Small intestine (tissue), 16 donors: ENCODE measurements around the gene RAB3B. TPM values are rescaled to one million over a fixed set of nuclear protein-coding genes. Genes with fewer than 3 reads are reported as not detected.
A peak's percentile ranks its signal among the peaks of the same experiment; 100 is the strongest.

Source experiments
- DNase-seq, 2 donors: peaks; one replicate each; pipeline versions ENCODE4 v3.0.0 to v3.0.0-alpha.2; 2013
- FAIRE-seq: peaks from 2 replicates; lab custom pipeline; 2012; peaks lifted over from hg19 to GRCh38; lab: Jason Lieb, UNC
- H3K27ac ChIP-seq, 3 donors: one replicate each; pipeline ENCODE4 v1.5.1; 2013; ENCODE audit warnings: low read length in 2 of 3, mild to moderate bottlenecking in 2 of 3, control low read depth in 1 of 3, inconsistent platforms in 1 of 3, low read depth in 1 of 3, moderate library complexity in 1 of 3
- H3K27me3 ChIP-seq, 3 donors: one replicate each; pipeline ENCODE4 v1.6.1; 2013; ENCODE audit warnings: low read length in 3 of 3, inconsistent platforms in 1 of 3; ENCODE audit not compliant: control insufficient read depth in 3 of 3, insufficient read depth in 3 of 3
- H3K36me3 ChIP-seq, 3 donors: one replicate each; pipeline ENCODE4 v1.6.1; 2013; ENCODE audit warnings: low read length in 3 of 3, inconsistent platforms in 1 of 3, low read depth in 1 of 3, mild to moderate bottlenecking in 1 of 3, moderate library complexity in 1 of 3; ENCODE audit not compliant: control insufficient read depth in 3 of 3, insufficient read depth in 2 of 3
- H3K4me1 ChIP-seq, 3 donors: one replicate each; pipeline ENCODE4 v1.6.1; 2013; ENCODE audit warnings: low read length in 2 of 3, inconsistent platforms in 1 of 3, low read depth in 1 of 3, mild to moderate bottlenecking in 1 of 3, moderate library complexity in 1 of 3; ENCODE audit not compliant: control insufficient read depth in 3 of 3, insufficient read depth in 2 of 3
- H3K4me3 ChIP-seq, 3 donors: one replicate each; pipeline ENCODE4 v1.5.1; 2013; ENCODE audit warnings: low read length in 3 of 3, control low read depth in 1 of 3, inconsistent platforms in 1 of 3, low read depth in 1 of 3, mild to moderate bottlenecking in 1 of 3, moderate library complexity in 1 of 3
- H3K9me3 ChIP-seq, 2 donors: one replicate each; pipeline ENCODE4 v1.6.1; 2013; ENCODE audit warnings: low read depth in 1 of 2, low read length in 1 of 2; ENCODE audit not compliant: control insufficient read depth in 2 of 2, insufficient read depth in 1 of 2
- WGBS, 3 donors: extraction: QIAGEN DNeasy Blood & Tissue Kit; methylation state at CpG; one replicate each; pipeline ENCODE4 v1.1.7; 2013; 5-methylcytosine and 5-hydroxymethylcytosine counted together
- long read RNA-seq, 10 donors: transcript quantifications; one replicate each; lab custom pipeline, GENCODE V29; 2026
- polyA plus RNA-seq, 4 donors: library from polyadenylated mRNA; stranded (reverse) in 3 of 4; unstranded in 1 of 4; fragments of 200-250 nt in 3 of 4; fragments of 120-200 nt in 1 of 4; gene quantifications; one replicate each; pipeline versions ENCODE4 v1.2.1 to v1.2.3, GENCODE V29; 2013
- donor health status: healthy with polysubstance abuse.
- donor health status: control.
- donor health status: control.
- donor health status: Bipolar disorder and iron deficiency.
- donor health status: healthy.

RAB3B gene, protein sequence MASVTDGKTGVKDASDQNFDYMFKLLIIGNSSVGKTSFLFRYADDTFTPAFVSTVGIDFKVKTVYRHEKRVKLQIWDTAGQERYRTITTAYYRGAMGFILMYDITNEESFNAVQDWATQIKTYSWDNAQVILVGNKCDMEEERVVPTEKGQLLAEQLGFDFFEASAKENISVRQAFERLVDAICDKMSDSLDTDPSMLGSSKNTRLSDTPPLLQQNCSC
- polyA plus RNA-seq = 1 to 10 TPM in 2 of 4 donors, under 1 TPM in 2; 0.22 to 4.6 (median 1.6) TPM
- long read RNA-seq, donor 1 = 0 reads
- long read RNA-seq, donor 2 = 0 reads
- long read RNA-seq, donor 3, full-length matches to known transcripts = 1 of 1 reads
- long read RNA-seq, donor 3, partial matches to known transcripts = 0 of 1 reads
- long read RNA-seq, donor 3, other reads (novel, unspliced or antisense) = 0 of 1 reads
- long read RNA-seq, donor 4, full-length matches to known transcripts = 1 of 1 reads
- long read RNA-seq, donor 4, partial matches to known transcripts = 0 of 1 reads
- long read RNA-seq, donor 4, other reads (novel, unspliced or antisense) = 0 of 1 reads
- long read RNA-seq, donor 5 = 0 reads
- long read RNA-seq, donor 6, full-length matches to known transcripts = 1 of 1 reads
- long read RNA-seq, donor 6, partial matches to known transcripts = 0 of 1 reads
- long read RNA-seq, donor 6, other reads (novel, unspliced or antisense) = 0 of 1 reads
- long read RNA-seq, donor 7 = 0 reads
- long read RNA-seq, donor 8 = 0 reads
- long read RNA-seq, donor 9 = 0 reads
- long read RNA-seq, donor 10, full-length matches to known transcripts = 2 of 2 reads
- long read RNA-seq, donor 10, partial matches to known transcripts = 0 of 2 reads
- long read RNA-seq, donor 10, other reads (novel, unspliced or antisense) = 0 of 2 reads

DNA sequence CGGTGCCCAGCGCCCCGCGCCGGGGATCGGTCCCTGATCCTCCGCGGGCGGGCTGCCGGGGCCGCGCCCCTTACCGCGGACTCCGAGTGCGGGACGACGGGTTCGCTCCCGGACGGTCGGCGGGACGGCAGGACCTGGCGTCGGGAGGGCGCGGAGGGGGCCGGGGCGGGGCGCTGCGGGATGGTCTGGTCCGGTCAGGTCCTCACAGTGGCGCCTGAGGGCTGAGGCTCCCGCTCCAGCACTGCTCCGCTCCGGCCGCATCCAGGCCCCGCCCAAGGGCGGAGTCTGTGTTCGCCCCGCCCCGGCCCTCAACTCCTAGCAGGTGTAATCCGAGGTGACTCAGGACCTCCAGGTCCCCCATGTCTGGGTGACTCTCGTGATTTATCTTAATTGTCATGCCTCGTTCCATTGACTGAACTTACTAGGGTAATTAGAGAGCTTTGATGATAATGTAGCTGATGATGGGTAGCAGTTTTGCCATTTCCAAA, at the start of gene RAB3B:
TSS of gene RAB3B (minus strand) at position 223 of the 488 bp plus-strand sequence. CDS start 13,583 bp downstream, outside the sequence.
- Histone ChIP-seq H3K27me3 (peaks cover 0 to 32% (median 16%) of the 10 kb centered on the region in 3 donors), H3K36me3 (no peaks in the 10 kb centered on the region), H3K4me3 (peak within 1 kb of the TSS in 2 of 3 donors; percentile 7 to 54), H3K9me3 (no peaks in the 10 kb centered on the region), H3K27ac (no peak within 1 kb of the TSS), H3K4me1 (no peaks in the 10 kb centered on the region)
- FAIRE-seq = no peak
- DNase-seq = peak; percentile 51 to 82
- WGBS, 3 donors = 1% methylated on average over 30 to 46 of the region's 46 CpGs

DNA sequence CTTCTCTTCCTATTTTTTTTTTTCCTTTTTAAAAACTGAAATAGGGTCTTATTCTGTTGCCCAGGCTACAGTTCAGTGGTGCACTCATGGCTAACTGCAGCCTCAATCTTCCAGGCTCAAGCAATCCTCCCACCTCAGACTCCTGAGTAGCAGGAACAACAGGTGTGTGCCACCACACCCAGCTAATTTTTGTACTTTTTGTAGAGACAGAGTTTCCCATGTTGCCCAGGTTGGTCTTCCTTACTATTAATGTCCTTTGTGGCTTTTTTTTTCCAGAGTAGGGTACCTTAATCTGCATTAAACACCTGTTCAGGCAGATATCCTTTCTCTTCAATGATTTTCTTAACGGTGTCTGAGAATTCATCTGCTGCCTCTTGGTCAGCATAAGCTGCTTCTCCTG, 47.4 kb upstream of the RAB3B start:
- Histone ChIP-seq H3K27me3 (no peaks in the 10 kb centered on the region), H3K36me3 (peaks cover 2 to 26% (median 5%) of the 10 kb centered on the region in 3 donors), H3K9me3 (no peaks in the 10 kb centered on the region), H3K27ac (no peak overlapping the region), H3K4me3 (no peak overlapping the region), H3K4me1 (peaks cover 0 to 5% (median 0%) of the 10 kb centered on the region in 3 donors)
- no peak for DNase-seq
- WGBS, 3 donors = 56 to 92% (median 77%) methylated on average over 1 of the region's 1 CpG
- no peak for FAIRE-seq

DNA sequence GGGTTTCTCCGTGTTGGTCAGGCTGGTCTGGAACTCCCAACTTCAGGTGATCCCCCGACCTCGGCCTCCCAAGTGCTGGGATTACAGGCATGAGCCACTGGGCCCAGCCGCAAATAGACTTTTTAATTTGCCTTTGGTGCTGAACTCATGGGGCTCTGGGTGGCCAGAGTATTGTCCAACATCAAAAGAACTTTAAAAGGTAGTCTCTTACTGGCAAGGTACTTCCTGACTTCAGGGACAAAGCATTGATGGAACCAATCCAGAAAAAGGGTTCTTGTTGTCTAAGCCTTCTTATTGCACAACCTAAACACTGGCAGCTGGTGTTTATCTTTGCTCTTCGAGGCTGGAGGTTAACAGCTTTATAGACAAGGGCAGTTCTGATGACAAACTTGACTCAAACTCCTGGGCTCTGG, 46.9 kb upstream of the RAB3B start:
- no peaks in the 10 kb centered on the region for H3K9me3 ChIP-seq
- DNase-seq = peak; percentile 24 to 36
- H3K4me3 ChIP-seq = no peak overlapping the region
- peaks cover 0 to 7% (median under 1%) of the 10 kb centered on the region in 3 donors for H3K4me1 ChIP-seq
- H3K27ac ChIP-seq = no peak overlapping the region
- H3K36me3 ChIP-seq = peaks cover 2 to 30% (median 5%) of the 10 kb centered on the region in 3 donors
- no peaks in the 10 kb centered on the region for H3K27me3 ChIP-seq
- WGBS, 3 donors = 69 to 86% (median 85%) methylated on average over 5 of the region's 5 CpGs
- no peak for FAIRE-seq

DNA sequence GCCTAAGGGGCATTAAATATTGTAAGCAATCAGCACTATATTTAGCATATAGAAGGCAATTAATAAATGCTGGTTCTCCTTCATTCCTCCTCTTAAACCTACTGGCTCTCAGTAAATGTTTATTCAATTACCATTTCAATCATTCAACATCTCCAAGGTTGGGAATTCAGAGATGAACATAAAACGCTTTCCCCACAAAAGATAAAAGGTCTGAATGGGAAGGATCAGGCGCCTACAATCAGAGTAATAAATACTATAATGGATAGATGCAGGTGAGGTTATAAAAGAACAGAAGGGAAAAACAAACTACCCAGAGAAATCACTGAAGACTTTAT, 43.5 kb upstream of the RAB3B start:
- H3K27me3 ChIP-seq = no peaks in the 10 kb centered on the region

DNA sequence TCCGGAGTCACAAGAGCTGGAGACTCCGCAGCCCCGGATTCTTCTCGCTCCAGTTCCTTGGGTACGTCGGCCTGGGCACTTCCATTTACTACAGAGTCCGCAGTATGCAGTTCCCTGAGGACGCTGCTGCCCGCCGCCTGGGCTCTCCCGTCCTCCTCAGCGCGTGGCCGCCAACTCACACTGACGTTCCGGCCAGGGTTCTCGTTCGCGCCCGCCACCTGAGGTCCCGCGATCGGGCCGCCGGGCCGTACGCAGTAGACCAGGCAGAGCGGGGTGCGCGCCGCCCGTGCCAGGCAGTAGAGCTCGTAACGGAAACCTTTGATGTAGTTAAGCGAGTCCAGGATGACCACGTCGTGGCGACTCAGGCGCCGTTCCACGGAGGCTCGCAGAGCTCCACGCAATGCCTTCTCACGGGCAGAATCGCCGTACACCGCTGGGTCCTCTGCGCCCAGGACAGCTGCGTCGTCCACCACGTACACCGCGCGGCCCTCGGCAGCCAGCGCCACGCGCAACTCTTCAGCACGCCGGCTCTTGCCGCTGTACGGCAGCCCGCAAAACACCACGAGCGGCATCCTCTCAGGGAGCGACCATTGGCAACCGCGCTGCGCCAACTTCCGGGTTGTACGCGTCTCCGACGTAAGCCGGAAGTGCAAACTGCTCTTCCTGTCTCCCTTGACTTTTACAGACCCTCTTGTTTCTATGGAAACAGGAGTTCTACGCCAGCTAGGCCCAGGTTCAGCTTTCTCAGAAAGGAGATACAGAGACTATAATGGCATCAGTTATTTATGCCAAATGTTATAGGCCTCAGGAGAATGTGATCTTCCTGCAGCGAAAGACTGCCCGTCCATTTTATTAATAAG, 42.9 kb upstream of the RAB3B start, which contains the start of gene KTI12:
TSS of gene KTI12 (minus strand) at position 621 of the 860 bp plus-strand sequence. CDS start at position 572, 49 bp downstream.
- H3K4me1 ChIP-seq = peaks cover 0 to 14% (median 4%) of the 10 kb centered on the region in 3 donors
- WGBS, 3 donors = 2 to 3% (median 2%) methylated on average over 75 to 78 of the region's 78 CpGs

More for the DNA sequence above, 43.5 kb upstream of the RAB3B start:
- no peak for DNase-seq
- peak overlapping the region; percentile 82 to 99 (median 94) for H3K27ac ChIP-seq
- H3K36me3 ChIP-seq = peaks cover 0 to 16% (median 0%) of the 10 kb centered on the region in 3 donors
- H3K4me3 ChIP-seq = peak overlapping the region in 1 of 3 donors; percentile 90
- FAIRE-seq = no peak
- H3K9me3 ChIP-seq = no peaks in the 10 kb centered on the region
- peaks cover 0 to 14% (median 4%) of the 10 kb centered on the region in 3 donors for H3K4me1 ChIP-seq
- 91 to 94% (median 92%) methylated on average over 2 of the region's 2 CpGs for WGBS, 3 donors

DNA sequence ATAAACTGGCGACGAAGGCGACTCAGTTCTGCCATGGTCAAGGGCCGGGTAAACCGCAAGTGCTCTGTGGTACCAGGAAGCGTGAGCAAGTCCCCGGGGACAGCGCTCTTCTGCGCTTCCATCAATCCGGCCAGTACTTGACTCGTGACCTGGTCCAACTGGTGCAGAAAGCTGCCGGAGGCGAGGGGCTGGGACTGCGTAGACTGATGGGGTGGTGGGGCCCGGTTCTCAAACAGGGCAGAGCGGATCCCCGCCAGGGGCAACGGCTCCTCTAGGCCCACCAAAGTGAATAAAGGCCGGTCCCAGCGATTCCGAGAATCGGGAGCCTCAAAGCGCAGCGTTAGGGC, 42.3 kb upstream of the RAB3B start:
- Histone ChIP-seq H3K27ac (peak overlapping the region; percentile 82 to 99 (median 94)), H3K4me3 (peak overlapping the region; percentile 69 to 93 (median 90)), H3K36me3 (peaks cover 0 to 14% (median 0%) of the 10 kb centered on the region in 3 donors), H3K4me1 (peaks cover 0 to 16% (median 4%) of the 10 kb centered on the region in 3 donors), H3K9me3 (no peaks in the 10 kb centered on the region), H3K27me3 (no peaks in the 10 kb centered on the region)
- WGBS, 3 donors = 0 to 4% (median 1%) methylated on average over 24 of the region's 24 CpGs
- DNase-seq = peak; percentile 43 to 64
- no peak for FAIRE-seq

More for the DNA sequence above, 42.9 kb upstream of the RAB3B start, which contains the start of gene KTI12:
- Histone ChIP-seq H3K27me3 (no peaks in the 10 kb centered on the region), H3K4me3 (peak within 1 kb of the TSS; percentile 69 to 93 (median 90)), H3K36me3 (peaks cover 0 to 16% (median 0%) of the 10 kb centered on the region in 3 donors), H3K27ac (peak within 1 kb of the TSS; percentile 82 to 99 (median 94)), H3K9me3 (no peaks in the 10 kb centered on the region)
- peak; percentile 87 to 94 for DNase-seq
- FAIRE-seq = no peak

DNA sequence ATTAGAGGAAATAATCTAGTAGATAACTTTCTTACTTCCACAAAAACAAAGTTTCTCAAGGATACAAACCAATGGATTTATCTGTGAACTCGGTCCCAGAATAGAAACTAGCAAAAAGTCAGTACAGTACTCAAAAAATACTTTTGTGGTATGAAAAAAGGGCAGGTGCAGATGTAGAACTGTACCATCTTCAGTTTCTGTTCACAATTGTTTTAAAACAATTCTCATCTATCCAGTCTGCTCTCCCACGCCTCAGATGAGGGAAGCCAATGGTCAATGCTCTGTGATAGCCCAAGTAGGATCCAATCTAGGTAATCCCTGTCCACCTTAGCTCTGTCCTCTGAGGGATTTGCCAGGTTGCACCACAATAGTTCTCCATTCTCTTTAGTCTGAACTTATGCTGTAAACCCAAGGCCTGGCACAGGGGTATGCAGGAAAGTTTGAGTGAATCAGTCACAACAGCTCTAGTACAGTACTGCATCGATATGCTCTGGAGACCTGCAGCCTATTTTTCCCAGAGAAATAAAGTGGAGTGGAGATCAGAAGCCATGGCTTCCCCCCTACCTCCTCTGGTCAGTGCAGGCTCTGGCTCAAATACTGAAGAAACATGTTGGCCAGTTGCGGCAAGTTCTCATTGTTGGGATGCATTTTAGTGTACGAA, 41.8 kb upstream of the RAB3B start:
- Histone ChIP-seq H3K4me1 (peaks cover 0 to 16% (median 4%) of the 10 kb centered on the region in 3 donors), H3K27ac (peak overlapping the region in 2 of 3 donors; percentile 45 to 94), H3K36me3 (peaks cover 0 to 15% (median 0%) of the 10 kb centered on the region in 3 donors), H3K27me3 (no peaks in the 10 kb centered on the region), H3K9me3 (no peaks in the 10 kb centered on the region), H3K4me3 (peak overlapping the region; percentile 69 to 93 (median 90))
- 19 to 38% (median 23%) methylated on average over 5 of the region's 5 CpGs for WGBS, 3 donors
- FAIRE-seq (no peak), DNase-seq (peak in 1 of 2 donors; percentile 9)
